ENCODE data around the gene ACTN4. TPM values are rescaled to one million over a fixed set of nuclear protein-coding genes. Genes with fewer than 3 reads are reported as not detected.

Gene ACTN4
- total RNA-seq, 1 donor from 2014 or later: 127 TPM

DNA sequence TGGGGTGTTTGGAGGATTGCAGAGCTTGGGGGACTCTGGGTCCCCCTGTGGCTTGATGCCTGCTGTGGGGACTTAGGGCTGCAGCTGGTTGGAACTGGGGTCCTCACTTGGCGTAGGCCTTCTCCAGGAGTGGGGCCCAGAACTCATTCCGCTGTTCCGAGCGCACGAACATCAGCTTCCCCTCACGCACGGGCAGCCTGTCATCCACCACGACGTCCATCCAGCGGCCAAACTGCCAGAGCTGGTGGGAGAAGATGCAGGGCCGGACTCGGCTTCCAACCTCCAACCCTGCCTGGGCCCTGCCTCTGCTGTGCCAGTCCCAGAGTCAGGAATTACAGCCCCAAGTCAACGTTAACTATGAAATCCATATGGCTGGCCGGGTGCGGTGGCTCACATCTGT is 94.2 kb downstream of the ACTN4 start:
- H3K9ac ChIP-seq: no peak overlapping the region
- H3K27me3 ChIP-seq: peaks cover 14% of the 10 kb centered on the region
- H3K9me3 Mint-ChIP-seq: no peaks in the 10 kb centered on the region
- no peaks in the 10 kb centered on the region for H3K9me3 ChIP-seq (ENCODE audit: low read depth)
- H2AFZ ChIP-seq (replicated peaks): no peak overlapping the region
- no peaks in the 10 kb centered on the region for H3K36me3 ChIP-seq
- H3K4me1 Mint-ChIP-seq: peaks cover 6% of the 10 kb centered on the region
- H3K4me3 Mint-ChIP-seq: no peak overlapping the region
- H3K27ac ChIP-seq: no peak overlapping the region
- no peaks in the 10 kb centered on the region for H3F3A ChIP-seq (ENCODE audit: low read depth)
- H3K27me3 Mint-ChIP-seq (ENCODE audit: insufficient read depth, low read depth): peaks cover 15% of the 10 kb centered on the region
- DNase-seq (ENCODE audit: low spot score): no peak
- H3K4me3 ChIP-seq: no peak overlapping the region
- H3K36me3 Mint-ChIP-seq: peaks cover 2% of the 10 kb centered on the region
- H3K79me2 ChIP-seq (ENCODE audit: low read depth): no peaks in the 10 kb centered on the region
- TF ChIP-seq EZH2 (IDR thresholded peaks at IDR 0.05): no peak
- TF ChIP-seq EZH2phosphoT487 (IDR thresholded peaks at IDR 0.05): no peak
- TF ChIP-seq, protein P1, sequence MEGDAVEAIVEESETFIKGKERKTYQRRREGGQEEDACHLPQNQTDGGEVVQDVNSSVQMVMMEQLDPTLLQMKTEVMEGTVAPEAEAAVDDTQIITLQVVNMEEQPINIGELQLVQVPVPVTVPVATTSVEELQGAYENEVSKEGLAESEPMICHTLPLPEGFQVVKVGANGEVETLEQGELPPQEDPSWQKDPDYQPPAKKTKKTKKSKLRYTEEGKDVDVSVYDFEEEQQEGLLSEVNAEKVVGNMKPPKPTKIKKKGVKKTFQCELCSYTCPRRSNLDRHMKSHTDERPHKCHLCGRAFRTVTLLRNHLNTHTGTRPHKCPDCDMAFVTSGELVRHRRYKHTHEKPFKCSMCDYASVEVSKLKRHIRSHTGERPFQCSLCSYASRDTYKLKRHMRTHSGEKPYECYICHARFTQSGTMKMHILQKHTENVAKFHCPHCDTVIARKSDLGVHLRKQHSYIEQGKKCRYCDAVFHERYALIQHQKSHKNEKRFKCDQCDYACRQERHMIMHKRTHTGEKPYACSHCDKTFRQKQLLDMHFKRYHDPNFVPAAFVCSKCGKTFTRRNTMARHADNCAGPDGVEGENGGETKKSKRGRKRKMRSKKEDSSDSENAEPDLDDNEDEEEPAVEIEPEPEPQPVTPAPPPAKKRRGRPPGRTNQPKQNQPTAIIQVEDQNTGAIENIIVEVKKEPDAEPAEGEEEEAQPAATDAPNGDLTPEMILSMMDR (IDR thresholded peaks at IDR 0.05): no peak
- no peaks in the 10 kb centered on the region for H4K20me1 ChIP-seq (ENCODE audit: low read depth)
- H3K27ac Mint-ChIP-seq: no peak overlapping the region
- H3K4me2 ChIP-seq: no peak overlapping the region
- peaks cover 4% of the 10 kb centered on the region for H3K4me1 ChIP-seq

DNA sequence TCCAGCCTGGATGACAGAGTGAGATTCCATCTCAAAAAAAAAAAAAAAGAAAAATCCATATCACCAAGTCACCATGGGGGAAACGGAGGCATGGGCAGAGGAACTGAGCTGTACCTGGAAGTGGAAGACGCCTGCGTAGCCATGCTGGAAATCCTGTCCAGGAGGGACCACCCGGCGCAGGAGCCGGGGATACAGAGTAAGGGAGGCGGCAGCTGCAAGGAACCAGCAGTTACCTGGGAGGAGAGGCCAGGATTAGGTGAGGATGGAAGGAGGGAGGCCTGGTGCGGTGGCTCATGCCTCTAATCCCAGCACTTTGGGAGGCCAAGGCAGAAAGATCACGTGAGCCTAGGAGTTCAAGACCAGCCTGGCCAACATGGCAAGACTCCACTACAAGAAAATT is 94.8 kb downstream of the ACTN4 start:
- Histone ChIP-seq H3K9me3 (ENCODE audit: low read depth) (no peaks in the 10 kb centered on the region), H3K27me3 (peaks cover 8% of the 10 kb centered on the region), H3K36me3 (no peaks in the 10 kb centered on the region), H3K4me3 (no peak overlapping the region), H3F3A (ENCODE audit: low read depth) (no peaks in the 10 kb centered on the region), H2AFZ (replicated peaks) (no peak overlapping the region), H4K20me1 (ENCODE audit: low read depth) (no peaks in the 10 kb centered on the region), H3K27ac (no peak overlapping the region), H3K4me1 (peaks cover under 1% of the 10 kb centered on the region), H3K9ac (no peak overlapping the region), H3K4me2 (no peak overlapping the region), H3K79me2 (ENCODE audit: low read depth) (no peaks in the 10 kb centered on the region)
- no peak overlapping the region for H3K27ac Mint-ChIP-seq
- H3K36me3 Mint-ChIP-seq: peaks cover 2% of the 10 kb centered on the region
- peaks cover 6% of the 10 kb centered on the region for H3K4me1 Mint-ChIP-seq
- H3K4me3 Mint-ChIP-seq: no peak overlapping the region
- H3K9me3 Mint-ChIP-seq: no peaks in the 10 kb centered on the region
- TF ChIP-seq, protein P1 (IDR thresholded peaks at IDR 0.05): no peak
- TF ChIP-seq EZH2 (IDR thresholded peaks at IDR 0.05): no peak
- TF ChIP-seq EZH2phosphoT487 (IDR thresholded peaks at IDR 0.05): no peak
- no peak for DNase-seq (ENCODE audit: low spot score)
- H3K27me3 Mint-ChIP-seq (ENCODE audit: insufficient read depth, low read depth): peaks cover 15% of the 10 kb centered on the region

DNA sequence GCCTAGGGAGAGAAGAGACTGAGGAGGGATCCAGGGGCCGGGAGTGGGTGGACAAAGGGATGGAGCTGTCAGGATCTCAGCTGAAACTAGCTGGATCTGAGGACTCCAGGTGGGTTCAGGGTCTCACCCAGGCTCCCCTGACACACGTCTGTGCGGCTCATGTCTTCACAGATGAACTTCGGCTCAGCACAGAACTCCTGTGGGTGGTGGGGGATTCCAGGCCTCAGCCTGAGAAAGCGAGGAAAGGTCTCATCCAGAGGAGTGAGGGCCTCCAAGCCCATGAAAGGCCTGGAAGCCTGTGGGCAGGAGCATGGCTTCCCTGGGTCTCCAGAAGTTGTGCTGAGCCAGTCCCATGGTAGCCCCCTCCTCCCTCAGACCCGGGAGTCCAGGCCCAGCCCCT is 95.5 kb downstream of the ACTN4 start:
- Mint-ChIP-seq H3K4me3 (no peak overlapping the region), H3K9me3 (no peaks in the 10 kb centered on the region)

More for the DNA sequence above, 95.5 kb downstream of the ACTN4 start:
- Histone ChIP-seq H3K4me2 (no peak overlapping the region), H2AFZ (replicated peaks) (no peak overlapping the region), H3K4me1 (no peaks in the 10 kb centered on the region), H3K9ac (no peak overlapping the region), H3K4me3 (no peak overlapping the region), H3K27ac (no peak overlapping the region), H3K9me3 (ENCODE audit: low read depth) (no peaks in the 10 kb centered on the region), H4K20me1 (ENCODE audit: low read depth) (no peaks in the 10 kb centered on the region), H3F3A (ENCODE audit: low read depth) (no peaks in the 10 kb centered on the region), H3K27me3 (peaks cover 2% of the 10 kb centered on the region), H3K36me3 (no peaks in the 10 kb centered on the region), H3K79me2 (ENCODE audit: low read depth) (no peaks in the 10 kb centered on the region)
- TF ChIP-seq, protein P1 (IDR thresholded peaks at IDR 0.05): no peak
- TF ChIP-seq EZH2phosphoT487 (IDR thresholded peaks at IDR 0.05): no peak
- Mint-ChIP-seq H3K27me3 (ENCODE audit: insufficient read depth, low read depth) (peaks cover 10% of the 10 kb centered on the region), H3K27ac (no peak overlapping the region), H3K36me3 (no peaks in the 10 kb centered on the region), H3K4me1 (peaks cover 1% of the 10 kb centered on the region)
- no peak for DNase-seq (ENCODE audit: low spot score)

Measured in neural progenitor cell (in vitro differentiated cells).